ENCODE measurements around the gene FLCN. TPM values are rescaled to one million over a fixed set of nuclear protein-coding genes. Genes with fewer than 3 reads are reported as not detected.

Gene FLCN
- total and polyA plus RNA-seq, 4 donors = 8.5 to 46.7 (median 28.4) TPM

DNA sequence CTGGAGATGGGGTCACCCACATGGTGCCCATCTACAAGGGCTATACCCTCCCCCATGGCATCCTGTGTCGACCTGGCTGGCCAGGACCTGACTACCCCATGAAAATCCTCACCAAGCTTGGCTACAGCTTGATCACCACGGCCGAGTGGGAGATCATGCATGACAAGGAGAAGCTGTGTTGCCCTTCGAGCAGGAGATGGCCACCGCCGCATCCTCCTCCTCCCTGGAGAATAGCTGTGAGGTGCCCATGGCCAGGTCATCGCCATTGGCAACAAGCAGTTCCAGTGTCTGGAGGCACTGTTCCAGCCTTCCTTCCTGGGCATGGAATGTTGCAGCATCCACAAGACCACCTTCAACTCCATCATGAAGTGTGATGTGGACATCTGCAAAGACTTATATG lies 5.3 kb upstream of the FLCN start:
- H3K36me3 ChIP-seq (ENCODE audit: control insufficient read depth in 4 of 4, insufficient read depth in 3 of 4, low read depth in 1 of 4, low read length in 3 of 4) = peaks cover 3 to 17% (median 9%) of the 10 kb centered on the region in 4 donors
- no peak overlapping the region for H3K9ac ChIP-seq (ENCODE audit: low read depth in 1 of 2, low read length in 2 of 2)
- H3K4me1 ChIP-seq (ENCODE audit: control insufficient read depth in 4 of 4, insufficient read depth in 4 of 4, low read length in 3 of 4) = peaks cover 0 to 3% (median under 1%) of the 10 kb centered on the region in 4 donors
- no peaks in the 10 kb centered on the region for H3K27me3 ChIP-seq (ENCODE audit: control insufficient read depth in 4 of 4, insufficient read depth in 4 of 4, low read length in 3 of 4)
- WGBS = 97% methylated on average over 7 of the region's 7 CpGs
- no peak for TF ChIP-seq JUND (IDR thresholded peaks at IDR 0.05)
- no peak for TF ChIP-seq EGR1 (IDR thresholded peaks at IDR 0.05; ENCODE audit: low read depth in 2 of 2)
- no peak for TF ChIP-seq TAF1 (conservative IDR thresholded peaks at IDR 0.05)
- no peak for TF ChIP-seq RXRA (IDR thresholded peaks at IDR 0.05)
- TF ChIP-seq, protein P1, sequence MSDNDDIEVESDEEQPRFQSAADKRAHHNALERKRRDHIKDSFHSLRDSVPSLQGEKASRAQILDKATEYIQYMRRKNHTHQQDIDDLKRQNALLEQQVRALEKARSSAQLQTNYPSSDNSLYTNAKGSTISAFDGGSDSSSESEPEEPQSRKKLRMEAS (IDR thresholded peaks at IDR 0.05) = no peak
- TF ChIP-seq FOXA2 (IDR thresholded peaks at IDR 0.05) = no peak
- no peak for TF ChIP-seq SP1 (IDR thresholded peaks at IDR 0.05)
- TF ChIP-seq HNF4A (conservative IDR thresholded peaks at IDR 0.05) = no peak
- no peak for TF ChIP-seq NR2F2 (IDR thresholded peaks at IDR 0.05)
- TF ChIP-seq, protein P2, sequence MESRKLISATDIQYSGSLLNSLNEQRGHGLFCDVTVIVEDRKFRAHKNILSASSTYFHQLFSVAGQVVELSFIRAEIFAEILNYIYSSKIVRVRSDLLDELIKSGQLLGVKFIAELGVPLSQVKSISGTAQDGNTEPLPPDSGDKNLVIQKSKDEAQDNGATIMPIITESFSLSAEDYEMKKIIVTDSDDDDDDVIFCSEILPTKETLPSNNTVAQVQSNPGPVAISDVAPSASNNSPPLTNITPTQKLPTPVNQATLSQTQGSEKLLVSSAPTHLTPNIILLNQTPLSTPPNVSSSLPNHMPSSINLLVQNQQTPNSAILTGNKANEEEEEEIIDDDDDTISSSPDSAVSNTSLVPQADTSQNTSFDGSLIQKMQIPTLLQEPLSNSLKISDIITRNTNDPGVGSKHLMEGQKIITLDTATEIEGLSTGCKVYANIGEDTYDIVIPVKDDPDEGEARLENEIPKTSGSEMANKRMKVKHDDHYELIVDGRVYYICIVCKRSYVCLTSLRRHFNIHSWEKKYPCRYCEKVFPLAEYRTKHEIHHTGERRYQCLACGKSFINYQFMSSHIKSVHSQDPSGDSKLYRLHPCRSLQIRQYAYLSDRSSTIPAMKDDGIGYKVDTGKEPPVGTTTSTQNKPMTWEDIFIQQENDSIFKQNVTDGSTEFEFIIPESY (IDR thresholded peaks at IDR 0.05) = no peak
- TF ChIP-seq, protein P3, sequence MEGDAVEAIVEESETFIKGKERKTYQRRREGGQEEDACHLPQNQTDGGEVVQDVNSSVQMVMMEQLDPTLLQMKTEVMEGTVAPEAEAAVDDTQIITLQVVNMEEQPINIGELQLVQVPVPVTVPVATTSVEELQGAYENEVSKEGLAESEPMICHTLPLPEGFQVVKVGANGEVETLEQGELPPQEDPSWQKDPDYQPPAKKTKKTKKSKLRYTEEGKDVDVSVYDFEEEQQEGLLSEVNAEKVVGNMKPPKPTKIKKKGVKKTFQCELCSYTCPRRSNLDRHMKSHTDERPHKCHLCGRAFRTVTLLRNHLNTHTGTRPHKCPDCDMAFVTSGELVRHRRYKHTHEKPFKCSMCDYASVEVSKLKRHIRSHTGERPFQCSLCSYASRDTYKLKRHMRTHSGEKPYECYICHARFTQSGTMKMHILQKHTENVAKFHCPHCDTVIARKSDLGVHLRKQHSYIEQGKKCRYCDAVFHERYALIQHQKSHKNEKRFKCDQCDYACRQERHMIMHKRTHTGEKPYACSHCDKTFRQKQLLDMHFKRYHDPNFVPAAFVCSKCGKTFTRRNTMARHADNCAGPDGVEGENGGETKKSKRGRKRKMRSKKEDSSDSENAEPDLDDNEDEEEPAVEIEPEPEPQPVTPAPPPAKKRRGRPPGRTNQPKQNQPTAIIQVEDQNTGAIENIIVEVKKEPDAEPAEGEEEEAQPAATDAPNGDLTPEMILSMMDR (IDR thresholded peaks at IDR 0.05; ENCODE audit: low read depth, low read length, missing input control) = no peak
- TF ChIP-seq, protein P4, sequence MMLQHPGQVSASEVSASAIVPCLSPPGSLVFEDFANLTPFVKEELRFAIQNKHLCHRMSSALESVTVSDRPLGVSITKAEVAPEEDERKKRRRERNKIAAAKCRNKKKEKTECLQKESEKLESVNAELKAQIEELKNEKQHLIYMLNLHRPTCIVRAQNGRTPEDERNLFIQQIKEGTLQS (IDR thresholded peaks at IDR 0.05) = no peak
- TF ChIP-seq REST (IDR thresholded peaks at IDR 0.05) = no peak
- H3K27ac ChIP-seq (ENCODE audit: low read depth in 1 of 2, low read length in 2 of 2) = no peak overlapping the region
- no peaks in the 10 kb centered on the region for H3K9me3 ChIP-seq (ENCODE audit: control insufficient read depth in 4 of 4, low read length in 3 of 4)
- no peak overlapping the region for H3K4me3 ChIP-seq (ENCODE audit: low read depth in 1 of 3, low read length in 3 of 3)
- DNase-seq (ENCODE audit: low spot score) = no peak

GRCh38 chr17:17241656-17242055 lies 4.7 kb upstream of the FLCN start:
- Histone ChIP-seq H3K27ac (ENCODE audit: low read depth in 1 of 2, low read length in 2 of 2) (no peak overlapping the region), H3K9ac (ENCODE audit: low read depth in 1 of 2, low read length in 2 of 2) (no peak overlapping the region), H3K36me3 (ENCODE audit: control insufficient read depth in 4 of 4, insufficient read depth in 3 of 4, low read depth in 1 of 4, low read length in 3 of 4) (peaks cover 2 to 11% (median 3%) of the 10 kb centered on the region in 4 donors), H3K27me3 (ENCODE audit: control insufficient read depth in 4 of 4, insufficient read depth in 4 of 4, low read length in 3 of 4) (no peaks in the 10 kb centered on the region), H3K4me3 (ENCODE audit: low read depth in 1 of 3, low read length in 3 of 3) (no peak overlapping the region), H3K4me1 (ENCODE audit: control insufficient read depth in 4 of 4, insufficient read depth in 4 of 4, low read length in 3 of 4) (peaks cover 0 to 3% (median under 1%) of the 10 kb centered on the region in 4 donors), H3K9me3 (ENCODE audit: control insufficient read depth in 4 of 4, low read length in 3 of 4) (no peaks in the 10 kb centered on the region)
- no peak for DNase-seq (ENCODE audit: low spot score)
- TF ChIP-seq RXRA (IDR thresholded peaks at IDR 0.05) = no peak
- no peak for TF ChIP-seq FOXA2 (IDR thresholded peaks at IDR 0.05)
- TF ChIP-seq TAF1 (conservative IDR thresholded peaks at IDR 0.05) = no peak
- TF ChIP-seq HNF4G (IDR thresholded peaks at IDR 0.05) = no peak
- no peak for TF ChIP-seq HNF4A (conservative IDR thresholded peaks at IDR 0.05)
- TF ChIP-seq, protein P3 (IDR thresholded peaks at IDR 0.05; ENCODE audit: low read depth, low read length, missing input control) = no peak
- TF ChIP-seq, protein P2 (IDR thresholded peaks at IDR 0.05) = no peak
- no peak for TF ChIP-seq REST (IDR thresholded peaks at IDR 0.05)
- TF ChIP-seq JUND (IDR thresholded peaks at IDR 0.05) = no peak
- WGBS = 89% methylated on average over 10 of the region's 10 CpGs
